IMR-90 (cell line): Measurements from ENCODE around the gene CCL20. TPM values are rescaled to one million over a fixed set of nuclear protein-coding genes. Genes with fewer than 3 reads are reported as not detected.
"Not testable (repeated sequence)": the region's sequence is repeated elsewhere in the genome, so short reads cannot be mapped to it uniquely, and the experiment has no call there.

Source experiments
- ATAC-seq: fragments of 200-7000 bp; cut with Tn5 transposase; 2 replicates; pipeline ENCODE4 v1.9.1; 2020; ENCODE audit warnings: low read depth, mild to moderate bottlenecking, moderate library complexity
- BruUV-seq: library from RNA; stranded (reverse); fragments of 400-500 nt; replicated peaks from 2 replicates; lab custom pipeline; 2021; lab: Mats Ljungman, UMichigan
- CTCF ChIA-PET: fragments of 300-600 bp; formaldehyde crosslinking; extraction: SDS; loops from one replicate; lab custom pipeline; 2021; ENCODE audit warnings: antibody characterized with exemption; lab: Yijun Ruan, JAX
- POLR2A ChIA-PET: fragments of 300-600 bp; sonication (Branson Sonifier 250); formaldehyde crosslinking; loops from one replicate; lab custom pipeline; 2022; ENCODE audit warnings: antibody characterized with exemption; ENCODE audit not compliant: unreplicated experiment; lab: Charles Lee
- DNase-seq: peaks from one replicate; pipeline ENCODE4 v3.0.0; 2013
- H2AFZ ChIP-seq: replicated peaks from 2 replicates; pipeline ENCODE3; 2013; ENCODE audit warnings: low read length, mild to moderate bottlenecking; ENCODE audit not compliant: poor library complexity
- H2AK5ac ChIP-seq: 2 replicates; pipeline ENCODE4 v1.6.1; 2013; ENCODE audit warnings: low read depth, low read length, inconsistent platforms
- H2AK9ac ChIP-seq: replicated peaks from 2 replicates; pipeline ENCODE3; 2013; ENCODE audit warnings: mild to moderate bottlenecking, low read depth, low read length, moderate library complexity; ENCODE audit not compliant: poor library complexity
- H2BK120ac ChIP-seq: 2 replicates; pipeline ENCODE4 v1.6.1; 2013; ENCODE audit warnings: low read depth, low read length, inconsistent platforms
- H2BK15ac ChIP-seq: 3 replicates; pipeline ENCODE4 v1.6.1; 2013; ENCODE audit warnings: low read depth, low read length, inconsistent platforms
- H2BK20ac ChIP-seq: 2 replicates; pipeline ENCODE4 v1.6.1; 2013; ENCODE audit warnings: low read depth, mild to moderate bottlenecking, inconsistent platforms, low read length, moderate library complexity
- H2BK5ac ChIP-seq: 2 replicates; pipeline ENCODE4 v1.6.1; 2013; ENCODE audit warnings: mild to moderate bottlenecking, low read depth, low read length, inconsistent platforms; ENCODE audit not compliant: poor library complexity, severe bottlenecking
- H3K14ac ChIP-seq: replicated peaks from 2 replicates; pipeline ENCODE4 v1.6.1; 2013; ENCODE audit warnings: low read depth, low read length, inconsistent platforms
- H3K18ac ChIP-seq: 2 replicates; pipeline ENCODE4 v1.6.1; 2013; ENCODE audit warnings: low read depth, low read length, control low read depth
- H3K23ac ChIP-seq: 2 replicates; pipeline ENCODE4 v1.6.1; 2013; ENCODE audit warnings: low read depth, low read length, inconsistent platforms
- H3K27ac ChIP-seq: 2 replicates; pipeline ENCODE4 v1.5.1; 2013; ENCODE audit warnings: mild to moderate bottlenecking, control low read depth, low read length; ENCODE audit not compliant: insufficient read depth
- H3K27me3 ChIP-seq: 2 replicates; pipeline ENCODE4 v1.6.1; 2013; ENCODE audit warnings: low read length; ENCODE audit not compliant: control insufficient read depth, insufficient read depth
- H3K36me3 ChIP-seq: 2 replicates; pipeline ENCODE4 v1.6.1; 2013; ENCODE audit warnings: low read length, mixed read lengths; ENCODE audit not compliant: control insufficient read depth, insufficient read depth
- H3K4ac ChIP-seq: 2 replicates; pipeline ENCODE4 v1.6.1; 2013; ENCODE audit warnings: low read depth, low read length, inconsistent platforms
- H3K4me1 ChIP-seq: 2 replicates; pipeline ENCODE4 v1.6.1; 2013; ENCODE audit warnings: low read length, mixed read lengths; ENCODE audit not compliant: control insufficient read depth, insufficient read depth
- H3K4me2 ChIP-seq: 2 replicates; pipeline ENCODE4 v1.6.1; 2013; ENCODE audit warnings: low read depth, mild to moderate bottlenecking, control low read depth, low read length, moderate library complexity
- H3K4me3 ChIP-seq: 2 replicates; pipeline ENCODE4 v1.5.1; 2013; ENCODE audit warnings: low read depth, mild to moderate bottlenecking, control low read depth, low read length, moderate library complexity; ENCODE audit not compliant: insufficient read depth
- H3K56ac ChIP-seq: 2 replicates; pipeline ENCODE4 v1.6.1; 2013; ENCODE audit warnings: low read length, inconsistent platforms; ENCODE audit not compliant: insufficient read depth; ENCODE audit errors: extremely low read depth
- H3K79me1 ChIP-seq, 2 experiments: 2 replicates each; pipeline ENCODE4 v1.6.1; 2013; ENCODE audit warnings: low read length in 2 of 2, inconsistent platforms in 1 of 2, low read depth in 1 of 2
- H3K9ac ChIP-seq: 2 replicates; pipeline ENCODE4 v1.6.1; 2013; ENCODE audit warnings: low read depth, low read length, control low read depth
- H3K9me1 ChIP-seq: 2 replicates; pipeline ENCODE4 v1.6.1; 2013; ENCODE audit warnings: low read length, inconsistent platforms; ENCODE audit not compliant: insufficient read depth
- H3K9me3 ChIP-seq: 2 replicates; pipeline ENCODE4 v1.6.1; 2013; ENCODE audit warnings: low read length; ENCODE audit not compliant: control insufficient read depth, insufficient read depth
- H4K20me1 ChIP-seq: 2 replicates; pipeline ENCODE4 v1.6.1; 2013; ENCODE audit warnings: low read length, inconsistent platforms; ENCODE audit not compliant: insufficient read depth
- H4K5ac ChIP-seq: 2 replicates; pipeline ENCODE4 v1.6.1; 2013; ENCODE audit warnings: mild to moderate bottlenecking, low read depth, low read length, control low read depth
- H4K8ac ChIP-seq, 2 experiments: 2 replicates each; pipeline ENCODE4 v1.6.1; 2013; ENCODE audit warnings: low read depth in 2 of 2, low read length in 2 of 2, control low read depth in 1 of 2, inconsistent platforms in 1 of 2
- H4K91ac ChIP-seq: 2 replicates; pipeline ENCODE4 v1.6.1; 2013; ENCODE audit warnings: low read depth, low read length, inconsistent platforms; ENCODE audit not compliant: insufficient read depth
- CEBPB ChIP-seq: IDR thresholded peaks from 2 replicates; pipeline ENCODE4 v1.6.1; 2012; ENCODE audit warnings: low read depth, low read length, improper control_type of control experiment
- WGBS, 2 experiments: methylation state at CpG; one replicate each; pipeline versions ENCODE4 v1.1.5 to v1.1.7; 2013; ENCODE audit warnings: missing lambda C conversion rate in 2 of 2; ENCODE audit not compliant: insufficient read length in 1 of 2; ENCODE audit errors: extremely low coverage in 2 of 2; 5-methylcytosine and 5-hydroxymethylcytosine counted together
- dilution Hi-C: fragments of 300-500 bp; cut with HindIII; formaldehyde crosslinking; loops from one replicate; pipeline ENCODE4 v1.14.3; 2018; ENCODE audit warnings: low sequenced_read_pairs; ENCODE audit not compliant: unreplicated experiment
- in situ Hi-C: fragments of 300-500 bp; cut with MboI; formaldehyde crosslinking; loops from 3 replicates; pipeline ENCODE4 v1.14.3; 2019; ENCODE audit warnings: low sequenced_read_pairs, inconsistent platforms, mixed read lengths
- intact Hi-C: fragments of 100-400 bp; cut with micrococcal nuclease; formaldehyde crosslinking; loops from 2 replicates; pipeline ENCODE4 v1.10.0; 2022
- polyA plus RNA-seq, 3 experiments: library from polyadenylated mRNA; depleted of rRNA; stranded (reverse); fragments of >200 nt; gene quantifications; 2 replicates each; pipeline ENCODE4 v1.2.3, GENCODE V29; 2012; ENCODE audit warnings: low replicate concordance in 1 of 3
- total RNA-seq: library from RNA; depleted of rRNA; stranded (reverse); fragments of >200 nt; gene quantifications from 2 replicates; pipeline ENCODE4 v1.2.3, GENCODE V29; 2012

CCL20 gene
- total and polyA plus RNA-seq, 2 of the 4 experiments (the other 2 are of a cell fraction): not detected

GRCh38 chr2:227796045-227796711 lies 17.5 kb upstream of the CCL20 start:
- no peak overlapping the region for H4K91ac ChIP-seq
- no peak overlapping the region for H4K8ac ChIP-seq
- no peak overlapping the region for H2BK120ac ChIP-seq
- BruUV-seq: no TSS peak
- no peak overlapping the region for H4K5ac ChIP-seq
- no peak overlapping the region for H3K4me3 ChIP-seq
- H3K18ac ChIP-seq: no peak overlapping the region
- ATAC-seq (no peak), DNase-seq (no peak)
- no peak overlapping the region for H3K14ac ChIP-seq
- intact Hi-C loops (no loop called here), dilution Hi-C loops (no loop called here), in situ Hi-C loops (no loop called here)
- ChIA-PET POLR2A (interaction anchor here (0.6 kb wide), 1 partner anchor 10 kb away, joined by 7 read pairs; no protein-coding TSS in a partner anchor), CTCF (no interaction called here)
- no peak overlapping the region for H3K4me2 ChIP-seq
- no peak overlapping the region for H2BK15ac ChIP-seq
- H2AFZ ChIP-seq: no peak overlapping the region
- no peak overlapping the region for H2BK5ac ChIP-seq
- H3K56ac ChIP-seq: no peak overlapping the region
- no peak for TF ChIP-seq CEBPB
- H3K23ac ChIP-seq: no peak overlapping the region
- no peak overlapping the region for H2AK9ac ChIP-seq
- no peaks in the 10 kb centered on the region for H3K9me1 ChIP-seq
- H3K4ac ChIP-seq: no peak overlapping the region
- no peaks in the 10 kb centered on the region for H3K27me3 ChIP-seq
- no peaks in the 10 kb centered on the region for H3K79me1 ChIP-seq
- H3K9me3 ChIP-seq: no peaks in the 10 kb centered on the region
- H3K36me3 ChIP-seq: no peaks in the 10 kb centered on the region
- H4K20me1 ChIP-seq: no peaks in the 10 kb centered on the region
- no peak overlapping the region for H3K27ac ChIP-seq
- no peak overlapping the region for H3K9ac ChIP-seq
- no CpG with 5 or more reads among the region's 12 CpGs for WGBS, 2 experiments
- H2AK5ac ChIP-seq: no peak overlapping the region
- H2BK20ac ChIP-seq: no peak overlapping the region
- no peaks in the 10 kb centered on the region for H3K4me1 ChIP-seq

- H3K56ac ChIP-seq, DNase-seq, H3K23ac ChIP-seq, H2BK120ac ChIP-seq, POLR2A ChIA-PET, H3K27ac ChIP-seq, BruUV-seq, ATAC-seq, H2AFZ ChIP-seq, H3K79me1 ChIP-seq, H3K18ac ChIP-seq, H4K5ac ChIP-seq, in situ Hi-C loops, H2BK20ac ChIP-seq, H2AK5ac ChIP-seq, H4K8ac ChIP-seq, H3K9ac ChIP-seq, H3K27me3 ChIP-seq, intact Hi-C loops, H3K9me3 ChIP-seq, H4K20me1 ChIP-seq, H2BK5ac ChIP-seq, H3K4me3 ChIP-seq, H3K14ac ChIP-seq, H3K4me2 ChIP-seq, H2AK9ac ChIP-seq, H4K91ac ChIP-seq, H3K36me3 ChIP-seq, H2BK15ac ChIP-seq, CTCF ChIA-PET, H3K4me1 ChIP-seq, H3K9me1 ChIP-seq, H3K4ac ChIP-seq, dilution Hi-C loops: not testable (repeated sequence)
- WGBS, 2 experiments: 82% methylated on average over 3 of the region's 5 CpGs; no CpG with 5 or more reads in 1 of the 2 experiments
Measured at GRCh38 chr2:227796768-227797167, 16.9 kb upstream of the CCL20 start.
